Mucosa of rectum (tissue), 2 donors: ENCODE results near the gene LYVE1.

Experiments
- H3K27ac ChIP-seq, 2 donors: one replicate each; pipeline ENCODE4 v1.7.0; 2013; ENCODE audit warnings: inconsistent platforms in 2 of 2, low read depth in 2 of 2, low read length in 2 of 2
- H3K27me3 ChIP-seq, 2 donors: one replicate each; pipeline ENCODE4 v1.7.0; 2013; ENCODE audit warnings: low read length in 2 of 2; ENCODE audit not compliant: control insufficient read depth in 2 of 2, insufficient read depth in 2 of 2
- H3K36me3 ChIP-seq, 2 donors: one replicate each; pipeline ENCODE4 v1.7.0; 2013; ENCODE audit warnings: low read length in 2 of 2; ENCODE audit not compliant: control insufficient read depth in 2 of 2, insufficient read depth in 2 of 2
- H3K4me1 ChIP-seq, 2 donors: one replicate each; pipeline ENCODE4 v1.7.0; 2013; ENCODE audit warnings: low read length in 2 of 2, mild to moderate bottlenecking in 1 of 2; ENCODE audit not compliant: control insufficient read depth in 2 of 2, insufficient read depth in 2 of 2
- H3K4me3 ChIP-seq, 2 donors: one replicate each; pipeline ENCODE4 v1.7.0; 2013; ENCODE audit warnings: low read length in 2 of 2
- H3K9ac ChIP-seq, 2 donors: one replicate each; pipeline ENCODE4 v1.7.0; 2013; ENCODE audit warnings: low read length in 2 of 2, low read depth in 1 of 2, mild to moderate bottlenecking in 1 of 2
- H3K9me3 ChIP-seq, 2 donors: one replicate each; pipeline ENCODE4 v1.7.0; 2013; ENCODE audit warnings: low read length in 2 of 2; ENCODE audit not compliant: control insufficient read depth in 2 of 2
- donor health status: healthy.
- donor health status: Normal muscosa, but diverticular disease.

Gene LYVE1

GRCh38 chr11:10518123-10518522 lies 50.3 kb downstream of the LYVE1 start:
- Histone ChIP-seq H3K27ac (no peak overlapping the region), H3K4me3 (no peak overlapping the region), H3K27me3 (no peaks in the 10 kb centered on the region), H3K36me3 (peaks cover 15 to 30% of the 10 kb centered on the region in 2 donors), H3K4me1 (no peaks in the 10 kb centered on the region), H3K9me3 (no peaks in the 10 kb centered on the region), H3K9ac (no peak overlapping the region)

GRCh38 chr11:10515418-10515817 lies 53.0 kb downstream of the LYVE1 start:
- Histone ChIP-seq H3K27ac (no peak overlapping the region), H3K36me3 (peaks cover 5 to 17% of the 10 kb centered on the region in 2 donors), H3K9me3 (no peaks in the 10 kb centered on the region), H3K4me1 (no peaks in the 10 kb centered on the region), H3K9ac (no peak overlapping the region), H3K27me3 (no peaks in the 10 kb centered on the region), H3K4me3 (no peak overlapping the region)

GRCh38 chr11:10514709-10515108 lies 53.8 kb downstream of the LYVE1 start:
- Histone ChIP-seq H3K36me3 (peaks cover 4 to 13% of the 10 kb centered on the region in 2 donors), H3K4me3 (no peak overlapping the region), H3K27ac (no peak overlapping the region), H3K9me3 (no peaks in the 10 kb centered on the region), H3K9ac (no peak overlapping the region), H3K4me1 (no peaks in the 10 kb centered on the region), H3K27me3 (no peaks in the 10 kb centered on the region)

- peaks cover 0 to 8% of the 10 kb centered on the region in 2 donors for H3K36me3 ChIP-seq
- no peak overlapping the region for H3K9ac ChIP-seq
- H3K9me3 ChIP-seq = no peaks in the 10 kb centered on the region
- no peaks in the 10 kb centered on the region for H3K4me1 ChIP-seq
- no peak overlapping the region for H3K4me3 ChIP-seq
- no peak overlapping the region for H3K27ac ChIP-seq
- H3K27me3 ChIP-seq = no peaks in the 10 kb centered on the region
Measured at GRCh38 chr11:10514202-10514601, 54.3 kb downstream of the LYVE1 start.

- no peaks in the 10 kb centered on the region for H3K9me3 ChIP-seq
- no peaks in the 10 kb centered on the region for H3K27me3 ChIP-seq
- no peak overlapping the region for H3K9ac ChIP-seq
- H3K27ac ChIP-seq = no peak overlapping the region
- peaks cover 2 to 10% of the 10 kb centered on the region in 2 donors for H3K36me3 ChIP-seq
- no peaks in the 10 kb centered on the region for H3K4me1 ChIP-seq
- H3K4me3 ChIP-seq = no peak overlapping the region
Measured at GRCh38 chr11:10511181-10511621, 57.3 kb downstream of the LYVE1 start.
